Tibial nerve (tissue), 4 donors: ENCODE measurements around the gene AKAP6.

Experiments used
- EP300 ChIP-seq, 2 donors: sonication (generic); formaldehyde crosslinking; IDR thresholded peaks; one replicate each; pipeline ENCODE4 v1.6.1; 2017; ENCODE audit warnings: antibody characterized with exemption in 2 of 2, mild to moderate bottlenecking in 1 of 2
- TF ChIP-seq, protein P1 (sequence below), 5 experiments: fragments of 200-600 bp in 3 of 5; fragments of 450-650 bp in 2 of 5; sonication (generic) in 3 of 5; IDR thresholded peaks; one replicate each; pipeline ENCODE4 v1.5.1; 2016 to 2019; ENCODE audit warnings: antibody characterized with exemption in 5 of 5, mild to moderate bottlenecking in 3 of 5, moderate library complexity in 2 of 5

DNA sequence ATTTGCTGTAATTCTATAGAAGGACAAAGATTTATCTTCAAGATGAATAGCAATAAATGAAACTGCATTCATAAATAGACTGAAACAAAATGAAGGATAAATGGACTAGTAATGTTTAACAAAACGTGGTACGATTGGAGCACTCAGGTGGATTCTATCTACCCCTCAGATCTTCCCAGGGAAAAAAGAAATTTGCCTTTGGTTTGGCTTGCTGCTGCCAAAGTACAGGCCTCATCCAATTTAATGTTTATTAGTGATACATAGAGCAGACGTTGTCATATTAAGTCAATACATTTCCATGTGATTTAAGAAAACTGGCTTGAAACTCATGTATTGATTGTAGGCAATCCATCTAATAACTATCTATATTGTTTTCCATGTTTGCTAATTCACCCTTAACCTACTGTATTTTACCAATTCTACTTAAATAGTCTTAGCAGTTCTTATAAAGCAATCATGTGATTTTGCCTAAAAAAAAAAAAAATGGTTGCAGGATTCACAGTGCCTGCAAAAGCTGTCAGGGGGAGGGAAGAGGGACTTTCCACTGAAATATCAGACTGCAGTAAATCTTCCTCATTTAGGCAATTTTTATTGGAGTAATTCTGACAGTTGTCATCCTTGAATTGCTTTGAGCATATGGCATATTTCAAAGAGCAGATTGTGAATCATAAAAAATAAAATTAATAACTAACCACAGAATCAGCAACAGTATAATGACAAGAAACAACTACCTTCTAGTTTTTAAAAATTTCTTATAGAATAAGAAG lies 367.4 kb downstream of the AKAP6 start:
- TF ChIP-seq, protein P1, sequence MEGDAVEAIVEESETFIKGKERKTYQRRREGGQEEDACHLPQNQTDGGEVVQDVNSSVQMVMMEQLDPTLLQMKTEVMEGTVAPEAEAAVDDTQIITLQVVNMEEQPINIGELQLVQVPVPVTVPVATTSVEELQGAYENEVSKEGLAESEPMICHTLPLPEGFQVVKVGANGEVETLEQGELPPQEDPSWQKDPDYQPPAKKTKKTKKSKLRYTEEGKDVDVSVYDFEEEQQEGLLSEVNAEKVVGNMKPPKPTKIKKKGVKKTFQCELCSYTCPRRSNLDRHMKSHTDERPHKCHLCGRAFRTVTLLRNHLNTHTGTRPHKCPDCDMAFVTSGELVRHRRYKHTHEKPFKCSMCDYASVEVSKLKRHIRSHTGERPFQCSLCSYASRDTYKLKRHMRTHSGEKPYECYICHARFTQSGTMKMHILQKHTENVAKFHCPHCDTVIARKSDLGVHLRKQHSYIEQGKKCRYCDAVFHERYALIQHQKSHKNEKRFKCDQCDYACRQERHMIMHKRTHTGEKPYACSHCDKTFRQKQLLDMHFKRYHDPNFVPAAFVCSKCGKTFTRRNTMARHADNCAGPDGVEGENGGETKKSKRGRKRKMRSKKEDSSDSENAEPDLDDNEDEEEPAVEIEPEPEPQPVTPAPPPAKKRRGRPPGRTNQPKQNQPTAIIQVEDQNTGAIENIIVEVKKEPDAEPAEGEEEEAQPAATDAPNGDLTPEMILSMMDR (IDR thresholded peaks at IDR 0.05) = no peak
- TF ChIP-seq EP300 (IDR thresholded peaks at IDR 0.05) = no peak
